Calu3 (cell line): ENCODE data around the gene USP38. TPM values are rescaled to one million over a fixed set of nuclear protein-coding genes. Genes with fewer than 3 reads are reported as not detected.

Source experiments
- BruUV-seq: library from RNA; stranded (reverse); fragments of 400-500 nt; replicated peaks from 2 replicates; lab custom pipeline; 2021; lab: Mats Ljungman, UMichigan
- CTCF ChIA-PET: fragments of 300-600 bp; sonication (Branson Sonifier 250); formaldehyde crosslinking; loops from one replicate; lab custom pipeline; 2022; ENCODE audit warnings: antibody characterized with exemption; lab: Charles Lee
- DNase-seq: peaks from one replicate; pipeline ENCODE4 v3.0.0; 2022
- H3K27ac Mint-ChIP-seq: one replicate; pipeline ENCODE4 v1.8.0; 2022; ENCODE audit warnings: mixed read lengths; ENCODE audit not compliant: unreplicated experiment
- H3K27me3 Mint-ChIP-seq: one replicate; pipeline ENCODE4 v1.8.0; 2022; ENCODE audit warnings: mixed read lengths; ENCODE audit not compliant: unreplicated experiment
- H3K36me3 Mint-ChIP-seq: one replicate; pipeline ENCODE4 v1.8.0; 2022; ENCODE audit warnings: mild to moderate bottlenecking, moderate library complexity, mixed read lengths; ENCODE audit not compliant: insufficient read depth, unreplicated experiment
- H3K4me1 Mint-ChIP-seq: one replicate; pipeline ENCODE4 v1.8.0; 2022; ENCODE audit warnings: mild to moderate bottlenecking, low read depth, mixed read lengths; ENCODE audit not compliant: unreplicated experiment
- H3K4me3 Mint-ChIP-seq: one replicate; pipeline ENCODE4 v1.8.0; 2022; ENCODE audit warnings: mild to moderate bottlenecking, low read depth, moderate library complexity, mixed read lengths; ENCODE audit not compliant: unreplicated experiment
- H3K9me3 Mint-ChIP-seq: one replicate; pipeline ENCODE4 v1.8.0; 2022; ENCODE audit warnings: low read depth, mixed read lengths; ENCODE audit not compliant: unreplicated experiment
- CTCF ChIP-seq: fragments of 200-600 bp; IDR thresholded peaks from one replicate; pipeline ENCODE4 v1.8.0; 2022; ENCODE audit warnings: antibody characterized with exemption; ENCODE audit not compliant: unreplicated experiment
- intact Hi-C: fragments of 100-400 bp; cut with micrococcal nuclease; formaldehyde crosslinking; loops from one replicate; pipeline ENCODE4 v1.10.0; 2022; ENCODE audit not compliant: unreplicated experiment
- total RNA-seq: library from RNA; stranded (reverse); gene quantifications from 2 replicates; pipeline ENCODE4 v1.2.3, GENCODE V29; 2022

USP38 gene
- total RNA-seq, 1 experiment from 2014 or later, result 15.9 TPM

GRCh38 chr4:143212566-143212965, 27.8 kb downstream of the USP38 start:
- H3K4me3 Mint-ChIP-seq, result no peak overlapping the region
- no peaks in the 10 kb centered on the region for H3K27me3 Mint-ChIP-seq
- DNase-seq, result no peak
- CTCF ChIA-PET, result no interaction called here
- no peak for TF ChIP-seq CTCF
- intact Hi-C loops, result no loop called here
- no peaks in the 10 kb centered on the region for H3K4me1 Mint-ChIP-seq
- BruUV-seq, result no TSS peak
- no peak overlapping the region for H3K27ac Mint-ChIP-seq
- H3K9me3 Mint-ChIP-seq, result no peaks in the 10 kb centered on the region
- peaks cover 2% of the 10 kb centered on the region for H3K36me3 Mint-ChIP-seq

GRCh38 chr4:143215873-143216272, 31.2 kb downstream of the USP38 start:
- intact Hi-C loops, result no loop called here
- no peaks in the 10 kb centered on the region for H3K9me3 Mint-ChIP-seq
- no peaks in the 10 kb centered on the region for H3K27me3 Mint-ChIP-seq
- no peak for TF ChIP-seq CTCF
- no peaks in the 10 kb centered on the region for H3K36me3 Mint-ChIP-seq
- CTCF ChIA-PET, result no interaction called here
- no peak overlapping the region for H3K27ac Mint-ChIP-seq
- no peak overlapping the region for H3K4me3 Mint-ChIP-seq
- no TSS peak for BruUV-seq
- no peaks in the 10 kb centered on the region for H3K4me1 Mint-ChIP-seq
- DNase-seq, result no peak

GRCh38 chr4:143224255-143224654, 39.5 kb downstream of the USP38 start:
- no peaks in the 10 kb centered on the region for H3K36me3 Mint-ChIP-seq
- no peaks in the 10 kb centered on the region for H3K27me3 Mint-ChIP-seq
- TF ChIP-seq CTCF, result no peak
- H3K9me3 Mint-ChIP-seq, result no peaks in the 10 kb centered on the region
- BruUV-seq, result no TSS peak
- no peaks in the 10 kb centered on the region for H3K4me1 Mint-ChIP-seq
- intact Hi-C loops, result no loop called here
- no peak overlapping the region for H3K27ac Mint-ChIP-seq
- no peak overlapping the region for H3K4me3 Mint-ChIP-seq
- CTCF ChIA-PET, result interaction anchor here (0.9 kb wide), 1 partner anchor 11 kb away, joined by 3 read pairs; no protein-coding TSS in a partner anchor
- DNase-seq, result no peak

- Mint-ChIP-seq H3K4me3 (no peak overlapping the region), H3K9me3 (no peaks in the 10 kb centered on the region), H3K27ac (no peak overlapping the region), H3K27me3 (no peaks in the 10 kb centered on the region), H3K4me1 (no peaks in the 10 kb centered on the region), H3K36me3 (no peaks in the 10 kb centered on the region)
- CTCF ChIA-PET, result interaction anchor here (0.6 kb wide), 1 partner anchor 13 kb away, joined by 3 read pairs; no protein-coding TSS in a partner anchor
- BruUV-seq, result no TSS peak
- no peak for DNase-seq
- no peak for TF ChIP-seq CTCF
- intact Hi-C loops, result no loop called here
Measured at GRCh38 chr4:143225167-143225566, 40.5 kb downstream of the USP38 start.
